Activated CD4-positive, alpha-beta T cell treated with anti-CD3 and anti-CD28 coated beads for 4 hours (primary cell): ENCODE data around the gene TMTC2.

ENCODE experiments used
- DNase-seq, 2 donors: peaks; one replicate each; pipeline ENCODE4 v3.0.0-alpha.2; 2020

TMTC2 gene

GRCh38 chr12:82852529-82852928 lies 165.8 kb downstream of the TMTC2 start:
- DNase-seq: no peak

GRCh38 chr12:82855872-82856271 lies 169.2 kb downstream of the TMTC2 start:
- DNase-seq: no peak

DNA sequence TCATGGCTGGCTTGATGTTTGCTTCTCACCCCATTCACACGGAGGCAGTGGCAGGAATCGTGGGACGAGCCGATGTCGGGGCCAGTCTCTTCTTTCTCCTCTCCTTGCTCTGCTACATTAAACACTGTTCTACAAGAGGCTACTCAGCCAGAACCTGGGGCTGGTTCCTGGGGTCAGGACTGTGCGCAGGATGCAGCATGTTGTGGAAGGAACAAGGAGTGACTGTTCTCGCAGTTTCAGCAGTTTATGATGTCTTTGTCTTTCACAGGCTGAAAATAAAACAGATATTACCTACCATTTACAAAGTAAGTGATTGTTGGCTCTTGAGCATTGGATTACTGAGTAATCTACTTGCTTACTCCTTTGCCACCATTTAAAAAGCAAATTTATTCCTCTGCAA lies 170.6 kb downstream of the TMTC2 start:
- DNase-seq: no peak

DNA sequence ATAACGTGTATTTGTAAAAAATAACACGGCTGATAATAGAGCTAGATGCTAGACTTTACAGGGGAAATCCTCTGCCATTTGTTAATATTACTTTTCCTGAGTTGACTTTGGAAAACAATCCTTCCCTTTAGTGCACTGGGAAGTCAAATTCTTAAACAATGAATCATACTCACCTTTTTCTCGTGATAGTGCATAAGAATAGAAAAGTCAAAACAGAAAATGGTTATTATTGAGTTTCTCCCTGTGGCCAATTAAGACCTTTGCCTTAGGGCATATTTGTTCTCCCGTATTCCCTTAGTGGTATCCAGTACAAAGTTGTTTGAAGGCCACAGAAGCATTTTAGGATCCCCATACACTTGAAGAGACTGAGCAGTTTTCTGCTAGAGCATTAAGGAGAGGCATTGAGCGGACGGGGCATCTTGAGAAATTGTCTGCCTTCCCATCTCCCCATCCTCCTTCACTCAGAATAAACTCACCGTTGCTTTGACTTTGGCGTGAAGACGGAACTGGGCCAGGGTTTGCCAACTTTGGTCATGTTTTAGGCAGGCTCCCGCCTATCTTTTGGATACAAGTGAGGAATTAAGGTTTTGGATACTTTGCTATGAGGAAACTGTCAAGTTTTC lies 171.3 kb downstream of the TMTC2 start:
- DNase-seq: no peak

GRCh38 chr12:82858534-82858917 lies 171.8 kb downstream of the TMTC2 start:
- DNase-seq: no peak

DNA sequence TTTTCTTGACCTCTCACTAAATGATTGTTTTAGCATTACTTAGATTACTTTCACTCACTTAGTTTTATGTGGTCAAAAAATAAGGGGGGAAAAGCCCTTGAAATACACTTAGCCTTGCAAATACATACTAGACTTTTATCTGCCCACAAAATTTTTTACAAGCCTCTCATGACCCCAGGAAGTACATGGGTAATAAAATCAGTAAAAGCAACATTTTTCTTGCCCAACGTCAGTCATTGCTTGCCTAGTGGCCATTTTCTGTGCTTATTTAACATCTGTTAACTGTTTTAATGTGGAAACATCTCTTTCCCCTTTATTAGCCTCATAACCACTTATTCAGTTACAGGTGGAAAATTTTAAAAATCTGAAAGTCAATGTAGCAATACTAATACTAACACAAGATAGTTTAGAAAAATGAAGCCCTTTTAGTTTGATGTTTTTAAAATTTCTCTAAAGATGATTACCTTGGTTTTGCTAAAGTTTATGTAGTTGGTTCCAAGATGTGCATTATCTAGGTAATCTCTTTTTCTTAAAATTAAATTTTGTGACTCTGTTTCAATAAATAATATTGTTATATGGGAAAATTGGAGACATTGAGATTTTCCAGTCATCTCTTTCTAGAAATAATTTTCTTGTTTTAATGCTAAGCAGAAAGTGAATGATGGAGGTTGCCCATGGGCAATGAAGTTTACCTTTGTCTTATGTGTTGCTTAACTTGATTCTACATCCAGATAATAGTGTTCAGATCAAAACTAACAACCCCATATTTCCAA lies 175.5 kb downstream of the TMTC2 start:
- DNase-seq: no peak

DNA sequence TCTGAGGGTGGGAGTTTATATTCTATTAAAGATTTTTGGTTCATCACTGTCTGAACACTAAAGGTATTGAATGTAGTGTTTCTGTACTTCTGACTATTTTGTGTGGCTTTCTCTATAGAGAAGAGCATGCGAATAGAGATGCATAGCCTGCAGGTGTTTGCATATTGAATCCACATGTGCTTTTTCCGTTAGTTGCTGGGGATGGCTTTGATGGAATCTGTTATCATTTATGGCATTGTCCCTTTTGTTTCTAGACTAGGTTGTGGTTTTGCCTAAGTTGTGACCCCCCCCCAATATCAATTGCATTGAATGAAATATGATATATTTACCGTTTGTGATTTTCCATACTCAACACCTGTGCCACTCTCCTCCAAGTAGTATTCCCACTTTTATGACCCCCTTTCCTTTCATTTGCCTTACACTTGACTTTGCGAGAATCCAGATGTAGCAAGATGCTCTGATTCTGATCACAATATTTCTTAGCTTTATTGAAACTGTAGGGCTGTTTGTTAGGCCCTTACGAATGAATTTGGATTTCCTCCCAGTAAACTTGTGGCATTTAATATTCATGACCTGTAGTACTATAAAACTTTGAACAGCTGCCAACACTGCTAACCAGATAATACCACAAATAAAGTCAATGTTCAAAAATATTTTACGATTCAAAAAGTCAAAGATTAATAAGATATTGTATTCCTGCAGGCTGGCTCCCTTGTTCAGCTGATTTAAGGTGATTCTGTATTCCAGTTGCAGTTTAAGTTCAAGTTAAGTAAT lies 176.4 kb downstream of the TMTC2 start:
- no peak for DNase-seq

GRCh38 chr12:82866227-82866775 lies 179.6 kb downstream of the TMTC2 start:
- DNase-seq: no peak

GRCh38 chr12:82866946-82867345 lies 180.2 kb downstream of the TMTC2 start:
- no peak for DNase-seq

DNA sequence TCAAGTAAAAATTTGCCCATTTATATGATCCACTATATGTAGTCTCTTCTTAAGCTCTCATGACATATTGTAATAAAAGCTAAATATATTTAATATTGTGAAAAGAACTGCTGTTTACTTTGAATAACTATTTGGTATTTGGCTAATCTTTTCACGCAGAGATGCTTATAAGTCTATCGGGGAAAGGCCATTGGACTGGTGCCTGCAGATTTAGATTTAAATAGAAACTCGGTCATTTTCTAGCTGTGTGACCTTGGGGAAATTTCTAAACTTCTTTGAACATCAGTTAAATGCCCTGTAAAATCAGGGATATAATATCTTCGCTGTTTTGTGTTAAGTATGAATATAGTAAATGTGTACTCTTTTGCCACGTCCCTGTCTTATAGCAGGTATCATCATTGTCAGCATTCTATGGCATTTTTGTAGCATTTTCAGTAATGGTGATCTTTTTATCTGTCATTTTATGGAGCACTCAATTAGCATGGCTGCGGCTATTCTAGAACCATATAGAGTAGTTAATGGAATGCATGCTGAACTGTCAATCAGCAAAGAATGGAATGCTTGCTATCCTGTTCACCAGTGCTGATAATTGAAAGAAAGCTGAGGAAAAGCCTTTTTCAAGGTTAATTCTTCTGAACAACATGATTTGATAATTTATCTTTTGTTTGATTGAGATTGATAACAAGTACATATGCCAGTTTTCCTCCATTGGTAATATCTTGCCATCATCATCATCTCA lies 181.2 kb downstream of the TMTC2 start:
- no peak for DNase-seq

- no peak for DNase-seq
Measured at GRCh38 chr12:82870771-82871377, 184.2 kb downstream of the TMTC2 start.

DNA sequence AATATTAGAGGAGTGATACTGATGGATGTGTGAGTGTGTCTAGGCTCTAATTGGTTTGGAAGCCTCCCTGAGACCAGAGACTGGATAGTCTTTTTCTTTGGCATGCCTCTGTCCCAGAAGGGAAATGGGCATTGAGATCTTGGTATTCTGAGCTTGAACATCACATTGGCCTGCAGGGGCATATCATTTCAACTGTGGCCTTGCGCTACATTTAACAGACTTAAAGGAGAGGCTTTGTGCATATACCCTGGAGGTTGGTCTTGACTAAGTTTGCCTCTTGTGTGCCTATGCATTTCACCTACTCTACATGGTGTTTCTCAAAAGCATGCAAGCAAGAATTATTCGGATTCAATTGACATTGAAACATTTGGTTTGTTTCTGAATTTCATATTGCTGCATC lies 185.4 kb downstream of the TMTC2 start:
- DNase-seq: no peak

- no peak for DNase-seq
Measured at GRCh38 chr12:82873309-82873708, 186.6 kb downstream of the TMTC2 start.

- DNase-seq: no peak
Measured at GRCh38 chr12:82873951-82874350, 187.2 kb downstream of the TMTC2 start.

DNA sequence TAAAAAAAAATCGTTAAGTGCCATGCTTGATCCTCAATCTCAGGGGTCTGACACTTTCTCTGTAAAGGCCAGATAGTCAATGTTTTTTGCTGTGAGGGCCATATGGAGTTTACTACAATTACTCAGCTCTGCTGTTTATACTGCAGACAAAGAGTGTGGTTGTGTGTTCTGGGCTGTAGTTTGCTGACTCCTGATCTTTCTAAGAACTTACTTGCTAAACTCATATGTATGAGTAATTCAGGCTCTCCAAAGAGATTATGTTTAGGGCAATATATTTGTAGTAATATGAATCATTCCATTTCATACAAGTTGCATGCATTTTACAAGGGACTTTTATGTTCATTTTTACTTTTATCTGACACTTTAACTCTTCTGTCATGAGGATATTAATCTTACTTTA lies 188.2 kb downstream of the TMTC2 start:
- no peak for DNase-seq

GRCh38 chr12:82876075-82876474 lies 189.4 kb downstream of the TMTC2 start:
- DNase-seq: no peak

GRCh38 chr12:82877963-82878362 lies 191.3 kb downstream of the TMTC2 start:
- DNase-seq: no peak

- no peak for DNase-seq
Measured at GRCh38 chr12:82880442-82880901, 193.8 kb downstream of the TMTC2 start.

GRCh38 chr12:82883394-82884355 lies 197.0 kb downstream of the TMTC2 start:
- DNase-seq: no peak

- DNase-seq: no peak
Measured at GRCh38 chr12:82886671-82887340, 200.1 kb downstream of the TMTC2 start.

GRCh38 chr12:82893896-82894295 lies 207.2 kb downstream of the TMTC2 start:
- DNase-seq: no peak
